Measurements from ENCODE around the gene GPR65. TPM values are rescaled to one million over a fixed set of nuclear protein-coding genes. Genes with fewer than 3 reads are reported as not detected.

The GPR65 gene
- total RNA-seq, 1 experiment from 2014 or later: not detected

GRCh38 chr14:87999277-87999676 is 5.7 kb upstream of the GPR65 start:
- Histone ChIP-seq H3K36me3 (ENCODE audit: insufficient read depth, low read length, poor library complexity, severe bottlenecking) (no peaks in the 10 kb centered on the region), H3K27me3 (replicated peaks; ENCODE audit: insufficient read depth, low read depth, low read length, poor library complexity) (no peaks in the 10 kb centered on the region), H3K4me1 (ENCODE audit: insufficient read depth, low read length, poor library complexity, severe bottlenecking) (no peaks in the 10 kb centered on the region), H3K9me3 (ENCODE audit: low read depth, low read length, poor library complexity, severe bottlenecking) (no peaks in the 10 kb centered on the region), H3K4me3 (ENCODE audit: low read depth, low read length, poor library complexity, severe bottlenecking) (no peak overlapping the region), H3K27ac (ENCODE audit: low read depth, low read length, poor library complexity, severe bottlenecking) (no peak overlapping the region)
- DNase-seq (ENCODE audit: low spot score): no peak
- CTCF ChIA-PET: no interaction called here
- BruUV-seq (replicated peaks): no TSS peak
- no peak for TF ChIP-seq EZH2 (IDR thresholded peaks at IDR 0.05; ENCODE audit: borderline replicate concordance, low read depth, low read length, poor library complexity, severe bottlenecking)
- TF ChIP-seq CTCF (conservative IDR thresholded peaks at IDR 0.05; ENCODE audit: low read depth, low read length): no peak
- POLR2A ChIA-PET (ENCODE audit: low non-redundant PET): no interaction called here
- intact Hi-C loops (cut with micrococcal nuclease; ENCODE audit: unreplicated experiment): no loop called here

- Histone ChIP-seq H3K9me3 (ENCODE audit: low read depth, low read length, poor library complexity, severe bottlenecking) (no peaks in the 10 kb centered on the region), H3K27ac (ENCODE audit: low read depth, low read length, poor library complexity, severe bottlenecking) (no peak overlapping the region), H3K4me3 (ENCODE audit: low read depth, low read length, poor library complexity, severe bottlenecking) (no peak overlapping the region), H3K4me1 (ENCODE audit: insufficient read depth, low read length, poor library complexity, severe bottlenecking) (no peaks in the 10 kb centered on the region), H3K27me3 (replicated peaks; ENCODE audit: insufficient read depth, low read depth, low read length, poor library complexity) (no peaks in the 10 kb centered on the region), H3K36me3 (ENCODE audit: insufficient read depth, low read length, poor library complexity, severe bottlenecking) (no peaks in the 10 kb centered on the region)
- no TSS peak for BruUV-seq (replicated peaks)
- ChIA-PET CTCF (no interaction called here), POLR2A (ENCODE audit: low non-redundant PET) (no interaction called here)
- TF ChIP-seq CTCF (conservative IDR thresholded peaks at IDR 0.05; ENCODE audit: low read depth, low read length) (no peak), EZH2 (IDR thresholded peaks at IDR 0.05; ENCODE audit: borderline replicate concordance, low read depth, low read length, poor library complexity, severe bottlenecking) (no peak)
- no peak for DNase-seq (ENCODE audit: low spot score)
- intact Hi-C loops (cut with micrococcal nuclease; ENCODE audit: unreplicated experiment): no loop called here
These were observed 2.4 kb upstream of the GPR65 start for GRCh38 chr14:88002421-88003075.

DNA sequence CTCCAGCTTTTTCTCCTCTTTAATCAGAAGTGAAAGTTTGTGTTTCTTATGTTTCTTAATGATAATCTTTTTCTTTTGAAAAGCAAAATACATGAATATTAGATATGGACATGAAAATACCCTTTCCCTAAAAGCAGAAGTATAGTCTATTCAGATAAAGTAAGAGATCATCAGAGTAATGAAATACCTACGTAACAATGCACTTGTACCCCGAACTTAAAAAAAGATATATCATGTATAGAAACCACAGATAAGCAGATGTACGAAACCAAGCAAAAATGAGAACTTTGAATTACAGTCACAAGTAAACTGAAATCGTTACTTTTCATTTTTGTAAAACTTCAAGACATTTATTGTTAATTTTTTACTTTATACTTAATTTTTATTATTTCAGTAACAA is 1.5 kb upstream of the GPR65 start:
- Histone ChIP-seq H3K36me3 (ENCODE audit: insufficient read depth, low read length, poor library complexity, severe bottlenecking) (no peaks in the 10 kb centered on the region), H3K4me3 (ENCODE audit: low read depth, low read length, poor library complexity, severe bottlenecking) (no peak overlapping the region), H3K27ac (ENCODE audit: low read depth, low read length, poor library complexity, severe bottlenecking) (no peak overlapping the region), H3K4me1 (ENCODE audit: insufficient read depth, low read length, poor library complexity, severe bottlenecking) (no peaks in the 10 kb centered on the region), H3K27me3 (replicated peaks; ENCODE audit: insufficient read depth, low read depth, low read length, poor library complexity) (no peaks in the 10 kb centered on the region), H3K9me3 (ENCODE audit: low read depth, low read length, poor library complexity, severe bottlenecking) (no peaks in the 10 kb centered on the region)
- ChIA-PET POLR2A (ENCODE audit: low non-redundant PET) (no interaction called here), CTCF (no interaction called here)
- intact Hi-C loops (cut with micrococcal nuclease; ENCODE audit: unreplicated experiment): no loop called here
- TF ChIP-seq EZH2 (IDR thresholded peaks at IDR 0.05; ENCODE audit: borderline replicate concordance, low read depth, low read length, poor library complexity, severe bottlenecking) (no peak), CTCF (conservative IDR thresholded peaks at IDR 0.05; ENCODE audit: low read depth, low read length) (no peak)
- no peak for DNase-seq (ENCODE audit: low spot score)
- BruUV-seq (replicated peaks): no TSS peak

Measured in A673 (cell line).